ENCODE results near the gene DNM2. TPM values are rescaled to one million over a fixed set of nuclear protein-coding genes. Genes with fewer than 3 reads are reported as not detected.

Gene DNM2
- total and polyA plus RNA-seq, 12 donors, result 78.9 to 206 (median 131) TPM

DNA sequence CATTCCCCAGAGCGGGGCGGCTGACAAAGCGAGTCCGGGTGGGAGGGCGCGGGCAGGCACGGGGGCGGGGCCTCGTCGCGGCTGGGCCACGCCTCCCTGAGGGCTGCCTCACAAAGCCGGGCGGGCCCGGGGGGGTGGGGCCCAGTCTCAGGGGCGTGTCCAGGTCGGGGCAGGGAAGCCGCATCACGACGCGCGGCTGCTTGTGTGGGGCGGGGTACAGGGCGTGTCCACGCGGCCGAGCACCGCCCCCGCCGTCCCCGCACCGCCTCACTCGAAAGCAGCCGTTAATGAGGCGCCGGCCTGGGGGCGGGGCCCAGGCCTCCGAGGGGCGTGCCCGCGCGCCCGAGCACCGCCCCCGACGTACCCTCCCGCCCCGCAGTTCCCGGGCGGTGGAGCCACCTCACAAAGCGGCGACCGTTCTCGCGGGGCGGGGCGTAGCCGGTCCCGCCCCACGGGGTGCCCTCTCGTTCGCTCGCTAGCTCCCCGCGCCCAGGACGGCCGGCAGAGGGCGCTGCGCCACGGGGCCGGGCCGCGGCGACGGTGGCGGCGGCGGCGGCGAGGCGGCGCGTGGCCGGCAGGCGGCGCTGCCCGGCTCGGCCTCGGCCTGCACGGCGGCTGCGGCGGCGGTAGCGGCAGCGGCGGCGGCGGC lies 153.2 kb downstream of the DNM2 start, which contains the start of gene CARM1:
Gene CARM1 (plus strand): TSS at position 599 of the 649 bp plus-strand sequence. CDS start 150 bp downstream, outside the sequence.
- intact Hi-C loops (cut with DNase I), result loop anchor here in 5 of 10 donors (5.0 to 10.0 kb wide), 2 partner anchors 54 to 56 kb away; partner anchors contain the start of genes TIMM29 (in 5 of the 5) and YIPF2 (in 5 of the 5)
- WGBS, 2 donors, result 0 to 1% methylated on average over 59 to 89 of the region's 99 CpGs
- Histone ChIP-seq H3K9me3 (no peaks in the 10 kb centered on the region), H3K4me1 (peaks cover 5 to 55% (median 21%) of the 10 kb centered on the region in 9 donors), H3K27ac (peak within 1 kb of the TSS; percentile 64 to 90 (median 80)), H3K27me3 (no peaks in the 10 kb centered on the region), H3K36me3 (peaks cover 0 to 4% (median 0%) of the 10 kb centered on the region in 9 donors), H3K4me3 (peak within 1 kb of the TSS; percentile 55 to 99 (median 70))
- DNase-seq (peak; percentile 99 to 100), ATAC-seq (peak; percentile 95 to 97 (median 96))
- TF ChIP-seq, protein P1, sequence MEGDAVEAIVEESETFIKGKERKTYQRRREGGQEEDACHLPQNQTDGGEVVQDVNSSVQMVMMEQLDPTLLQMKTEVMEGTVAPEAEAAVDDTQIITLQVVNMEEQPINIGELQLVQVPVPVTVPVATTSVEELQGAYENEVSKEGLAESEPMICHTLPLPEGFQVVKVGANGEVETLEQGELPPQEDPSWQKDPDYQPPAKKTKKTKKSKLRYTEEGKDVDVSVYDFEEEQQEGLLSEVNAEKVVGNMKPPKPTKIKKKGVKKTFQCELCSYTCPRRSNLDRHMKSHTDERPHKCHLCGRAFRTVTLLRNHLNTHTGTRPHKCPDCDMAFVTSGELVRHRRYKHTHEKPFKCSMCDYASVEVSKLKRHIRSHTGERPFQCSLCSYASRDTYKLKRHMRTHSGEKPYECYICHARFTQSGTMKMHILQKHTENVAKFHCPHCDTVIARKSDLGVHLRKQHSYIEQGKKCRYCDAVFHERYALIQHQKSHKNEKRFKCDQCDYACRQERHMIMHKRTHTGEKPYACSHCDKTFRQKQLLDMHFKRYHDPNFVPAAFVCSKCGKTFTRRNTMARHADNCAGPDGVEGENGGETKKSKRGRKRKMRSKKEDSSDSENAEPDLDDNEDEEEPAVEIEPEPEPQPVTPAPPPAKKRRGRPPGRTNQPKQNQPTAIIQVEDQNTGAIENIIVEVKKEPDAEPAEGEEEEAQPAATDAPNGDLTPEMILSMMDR (IDR thresholded peaks at IDR 0.05), result peak; percentile 40 to 88 (median 68)

DNA sequence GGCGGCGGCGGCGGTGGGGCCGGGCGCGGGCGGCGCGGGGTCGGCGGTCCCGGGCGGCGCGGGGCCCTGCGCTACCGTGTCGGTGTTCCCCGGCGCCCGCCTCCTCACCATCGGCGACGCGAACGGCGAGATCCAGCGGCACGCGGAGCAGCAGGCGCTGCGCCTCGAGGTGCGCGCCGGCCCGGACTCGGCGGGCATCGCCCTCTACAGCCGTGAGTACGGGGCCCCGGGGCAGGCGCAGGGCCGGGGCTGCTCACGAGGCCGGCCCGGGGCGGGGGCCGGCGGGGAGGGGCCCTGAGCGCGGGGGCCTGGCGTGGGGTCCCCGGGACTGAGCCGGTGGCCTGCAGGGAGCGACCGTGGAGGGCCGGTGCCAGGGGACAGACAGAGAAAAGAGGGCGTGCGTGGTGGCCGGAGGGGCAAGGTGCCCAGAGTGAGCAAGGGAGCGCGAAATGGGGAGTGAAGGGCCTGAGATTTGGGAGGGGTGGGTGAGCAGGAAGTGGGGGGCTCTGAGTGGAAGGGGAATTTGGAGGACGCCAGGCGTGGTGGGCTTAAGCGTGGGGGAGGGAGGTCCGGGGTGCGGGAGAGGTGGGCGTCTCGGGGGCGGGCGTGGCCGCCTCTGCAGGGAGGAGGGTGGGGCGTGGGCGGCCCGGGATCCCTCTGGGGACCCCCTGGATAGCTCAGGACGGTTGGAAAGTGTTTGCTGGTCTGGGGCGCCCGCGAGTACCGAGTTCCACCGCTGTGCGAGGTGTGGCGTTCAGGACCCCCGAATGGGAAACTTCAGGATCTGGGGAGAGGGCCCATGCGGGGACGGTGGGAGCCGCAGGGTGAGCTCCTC lies 154.0 kb downstream of the DNM2 start:
- 1% methylated on average over 72 to 89 of the region's 90 CpGs for WGBS, 2 donors
- intact Hi-C loops (cut with DNase I), result loop anchor here in 5 of 10 donors (5.0 to 10.0 kb wide), 2 partner anchors 53 to 55 kb away; partner anchors contain the start of genes TIMM29 (in 5 of the 5) and YIPF2 (in 5 of the 5)
- Histone ChIP-seq H3K9me3 (no peaks in the 10 kb centered on the region), H3K27ac (peak overlapping the region; percentile 64 to 90 (median 80)), H3K27me3 (no peaks in the 10 kb centered on the region), H3K4me3 (peak overlapping the region; percentile 55 to 99 (median 70)), H3K36me3 (peaks cover 0 to 4% (median 0%) of the 10 kb centered on the region in 9 donors), H3K4me1 (peaks cover 5 to 64% (median 30%) of the 10 kb centered on the region in 9 donors)
- TF ChIP-seq, protein P1 (IDR thresholded peaks at IDR 0.05), result peak in 3 of 9 donors; percentile 5 to 11 (median 6)
- peak in 1 of 8 donors; percentile 2 for ATAC-seq
- DNase-seq, result peak; percentile 47 to 61

- peak overlapping the region; percentile 55 to 99 (median 70) for H3K4me3 ChIP-seq
- peaks cover 8 to 70% (median 37%) of the 10 kb centered on the region in 9 donors for H3K4me1 ChIP-seq
- intact Hi-C loops (cut with DNase I), result loop anchor here in 5 of 10 donors (5.0 to 10.0 kb wide), 2 partner anchors 52 to 55 kb away; partner anchors contain the start of genes TIMM29 (in 5 of the 5) and YIPF2 (in 5 of the 5)
- no peak for DNase-seq
- H3K36me3 ChIP-seq, result peaks cover 0 to 4% (median 0%) of the 10 kb centered on the region in 9 donors
- TF ChIP-seq, protein P1 (IDR thresholded peaks at IDR 0.05), result no peak
- peak overlapping the region in 9 of 10 donors; percentile 52 to 90 (median 80) for H3K27ac ChIP-seq
- 16% methylated on average over 16 of the region's 16 CpGs for WGBS, 2 donors
- no peaks in the 10 kb centered on the region for H3K27me3 ChIP-seq
- ATAC-seq, result no peak
- no peaks in the 10 kb centered on the region for H3K9me3 ChIP-seq
Measured at GRCh38 chr19:10872546-10873107, 154.7 kb downstream of the DNM2 start.

Measured in heart right ventricle (tissue), 16 donors.